Measurements from ENCODE around the gene CTSO. TPM values are rescaled to one million over a fixed set of nuclear protein-coding genes. Genes with fewer than 3 reads are reported as not detected.

The CTSO gene
- total RNA-seq, 1 experiment from 2014 or later, result 0.57 TPM

- no peak for TF ChIP-seq JUND (IDR thresholded peaks at IDR 0.05)
- no peak for TF ChIP-seq SP1 (IDR thresholded peaks at IDR 0.05; ENCODE audit: low read depth)
- TF ChIP-seq ZBTB33 (IDR thresholded peaks at IDR 0.05; ENCODE audit: extremely low read depth, insufficient replicate concordance, low read length), result no peak
- DNase-seq (ENCODE audit: low read depth, low spot score) (no peak), ATAC-seq (no peak)
- Histone ChIP-seq H4K20me1 (ENCODE audit: insufficient read depth) (no peaks in the 10 kb centered on the region), H3K9ac (ENCODE audit: low read length) (no peak overlapping the region), H3K9me2 (ENCODE audit: insufficient read depth) (no peaks in the 10 kb centered on the region), H2AFZ (ENCODE audit: low read depth, low read length, poor library complexity, severe bottlenecking) (no peak overlapping the region), H3K79me2 (ENCODE audit: insufficient read depth, low read length) (no peaks in the 10 kb centered on the region), H3K4me3 (replicated peaks in 1 of 2; ENCODE audit: low read depth in 1 of 2, low read length in 2 of 2) (no peak overlapping the region), H3K9me3 (ENCODE audit: control insufficient read depth in 1 of 2, insufficient read depth in 1 of 2, low read depth in 1 of 2, low read length in 2 of 2) (no peaks in the 10 kb centered on the region), H3K4me1 (ENCODE audit: control insufficient read depth in 1 of 2, insufficient read depth in 2 of 2, low read length in 2 of 2) (no peaks in the 10 kb centered on the region), H3K36me3 (ENCODE audit: control insufficient read depth in 1 of 2, insufficient read depth in 2 of 2, low read length in 2 of 2) (no peaks in the 10 kb centered on the region), H3K27ac (ENCODE audit: low read depth, low read length) (no peak overlapping the region), H3K4me2 (ENCODE audit: low read length) (no peak overlapping the region), H3K27me3 (ENCODE audit: insufficient read depth, low read length) (no peaks in the 10 kb centered on the region)
- RAD21 ChIA-PET (ENCODE audit: low non-redundant PET in 1 of 2, low total read pairs in 2 of 2, uncharacterized antibody in 2 of 2, unreplicated experiment in 2 of 2), result no interaction called here
- POLR2A ChIA-PET, result no interaction called here
- no TSS peak for BruUV-seq (replicated peaks)
- intact Hi-C loops (cut with micrococcal nuclease), result no loop called here
- CTCF ChIA-PET, result no interaction called here
Observed at GRCh38 chr4:155879767-155880166, 73.9 kb downstream of the CTSO start.

- H3K4me3 ChIP-seq (replicated peaks in 1 of 2; ENCODE audit: low read depth in 1 of 2, low read length in 2 of 2), result no peak overlapping the region
- intact Hi-C loops (cut with micrococcal nuclease), result no loop called here
- no peak for TF ChIP-seq ATF3 (IDR thresholded peaks at IDR 0.05)
- TF ChIP-seq SRF (IDR thresholded peaks at IDR 0.05; ENCODE audit: low read depth), result no peak
- TF ChIP-seq EGR1 (IDR thresholded peaks at IDR 0.05; ENCODE audit: low read depth), result no peak
- TF ChIP-seq ZNF274 (IDR thresholded peaks at IDR 0.05; ENCODE audit: low read depth, low read length), result no peak
- TF ChIP-seq ZBTB33 (IDR thresholded peaks at IDR 0.05; ENCODE audit: extremely low read depth, insufficient replicate concordance, low read length), result no peak
- TF ChIP-seq CTCF (IDR thresholded peaks at IDR 0.05 in 2 of 3, conservative IDR thresholded peaks at IDR 0.05 in 1 of 3; ENCODE audit: borderline replicate concordance in 1 of 3, insufficient read depth in 1 of 3, low read depth in 2 of 3, low read length in 2 of 3), result no peak
- CTCF ChIA-PET, result no interaction called here
- no peak overlapping the region for H3K4me2 ChIP-seq (ENCODE audit: low read length)
- H3K27me3 ChIP-seq (ENCODE audit: insufficient read depth, low read length), result no peaks in the 10 kb centered on the region
- no peak overlapping the region for H2AFZ ChIP-seq (ENCODE audit: low read depth, low read length, poor library complexity, severe bottlenecking)
- H3K9me2 ChIP-seq (ENCODE audit: insufficient read depth), result no peaks in the 10 kb centered on the region
- BruUV-seq (replicated peaks), result no TSS peak
- POLR2A ChIA-PET, result no interaction called here
- DNase-seq (ENCODE audit: low read depth, low spot score), result no peak
- no peaks in the 10 kb centered on the region for H3K36me3 ChIP-seq (ENCODE audit: control insufficient read depth in 1 of 2, insufficient read depth in 2 of 2, low read length in 2 of 2)
- H3K4me1 ChIP-seq (ENCODE audit: control insufficient read depth in 1 of 2, insufficient read depth in 2 of 2, low read length in 2 of 2), result no peaks in the 10 kb centered on the region
- H3K27ac ChIP-seq (ENCODE audit: low read depth, low read length), result no peak overlapping the region
- no peak overlapping the region for H3K9ac ChIP-seq (ENCODE audit: low read length)
- no peaks in the 10 kb centered on the region for H3K79me2 ChIP-seq (ENCODE audit: insufficient read depth, low read length)
- RAD21 ChIA-PET (ENCODE audit: low non-redundant PET in 1 of 2, low total read pairs in 2 of 2, uncharacterized antibody in 2 of 2, unreplicated experiment in 2 of 2), result no interaction called here
- no peak for ATAC-seq
- no peaks in the 10 kb centered on the region for H3K9me3 ChIP-seq (ENCODE audit: control insufficient read depth in 1 of 2, insufficient read depth in 1 of 2, low read depth in 1 of 2, low read length in 2 of 2)
- H4K20me1 ChIP-seq (ENCODE audit: insufficient read depth), result no peaks in the 10 kb centered on the region
Observed at GRCh38 chr4:155878611-155879010, 75.1 kb downstream of the CTSO start.

Measured in HCT116 (cell line).